GM18507 (cell line): ENCODE data around the gene UQCC5.
"Not testable (repeated sequence)": the region's sequence is repeated elsewhere in the genome, so short reads cannot be mapped to it uniquely, and the experiment has no call there.

ENCODE experiments used
- DNase-seq: peaks from one replicate; pipeline ENCODE4 v3.0.0; 2011; ENCODE audit warnings: low read depth; ENCODE audit not compliant: insufficient read length; ENCODE audit errors: extremely low spot score
- FAIRE-seq: peaks from 2 replicates; lab custom pipeline; 2011; peaks lifted over from hg19 to GRCh38; lab: Jason Lieb, UNC

The UQCC5 gene

GRCh38 chr3:52520716-52521487 is 15.5 kb upstream of the UQCC5 start:
- DNase-seq (no peak), FAIRE-seq (no peak)

GRCh38 chr3:52521488-52521824 is 14.9 kb upstream of the UQCC5 start:
- DNase-seq, result no peak
- no peak for FAIRE-seq

GRCh38 chr3:52521881-52522650 is 14.3 kb upstream of the UQCC5 start:
- DNase-seq, result no peak

GRCh38 chr3:52522651-52523251 is 13.7 kb upstream of the UQCC5 start:
- no peak for FAIRE-seq
- no peak for DNase-seq

More at GRCh38 chr3:52521881-52522650, 14.3 kb upstream of the UQCC5 start:
- FAIRE-seq, result no peak

- DNase-seq (no peak), FAIRE-seq (no peak)
These were observed 12.8 kb upstream of the UQCC5 start for GRCh38 chr3:52523386-52524257.

GRCh38 chr3:52524258-52524751 is 12.1 kb upstream of the UQCC5 start:
- DNase-seq (no peak), FAIRE-seq (no peak)

- no peak for FAIRE-seq
- DNase-seq, result no peak
These were observed 11.4 kb upstream of the UQCC5 start for GRCh38 chr3:52524752-52525679.

GRCh38 chr3:52525680-52526561 is 10.5 kb upstream of the UQCC5 start:
- FAIRE-seq, result no peak
- no peak for DNase-seq

- not testable (repeated sequence) for DNase-seq, FAIRE-seq
These were observed 9.8 kb upstream of the UQCC5 start for GRCh38 chr3:52526671-52527038.

GRCh38 chr3:52527039-52527731 is 9.2 kb upstream of the UQCC5 start:
- FAIRE-seq (no peak), DNase-seq (no peak)

GRCh38 chr3:52527732-52528585 is 8.4 kb upstream of the UQCC5 start:
- FAIRE-seq (no peak), DNase-seq (no peak)

- DNase-seq (no peak), FAIRE-seq (no peak)
These were observed 7.6 kb upstream of the UQCC5 start for GRCh38 chr3:52528586-52529375.

GRCh38 chr3:52529376-52530333 is 6.8 kb upstream of the UQCC5 start:
- FAIRE-seq (no peak), DNase-seq (no peak)
